Right ventricle myocardium superior (tissue), 1 donor: ENCODE results near the gene PITPNM1. TPM values are rescaled to one million over a fixed set of nuclear protein-coding genes. Genes with fewer than 3 reads are reported as not detected.
"Not testable (repeated sequence)": the region's sequence is repeated elsewhere in the genome, so short reads cannot be mapped to it uniquely, and the experiment has no call there.

Experiments
- ATAC-seq: fragments of 200-7000 bp; cut with Tn5 transposase; one replicate; pipeline ENCODE4 v1.9.1; 2020; ENCODE audit warnings: mild to moderate bottlenecking; ENCODE audit not compliant: poor library complexity
- DNase-seq: peaks from one replicate; pipeline ENCODE4 v3.0.0-alpha.2; 2020
- intact Hi-C: fragments of 100-400 bp; cut with DNase I; formaldehyde crosslinking; loops from one replicate; pipeline ENCODE4 v1.11.2; 2022
- long read RNA-seq: library from polyadenylated mRNA; unstranded; transcript quantifications from one replicate; pipeline ENCODE4 v2.0.0, GENCODE V29; 2021
- total RNA-seq: library from RNA; stranded (reverse); fragmentation: NEBNext Ultra II Directional; extraction: Animal tissue kit (Norgen Biotek cat#: 25700); gene quantifications from one replicate; pipeline ENCODE4 v1.2.1, GENCODE V29; 2021
- donor health status: DM: no; HTN: yes; CAD: no; lungs with severe emphysema.

Gene PITPNM1
- 39.0 TPM for total RNA-seq
- long read RNA-seq, full-length matches to known transcripts: 6 of 154 reads
- long read RNA-seq, partial matches to known transcripts: 123 of 154 reads
- long read RNA-seq, other reads (novel, unspliced or antisense): 25 of 154 reads

DNA sequence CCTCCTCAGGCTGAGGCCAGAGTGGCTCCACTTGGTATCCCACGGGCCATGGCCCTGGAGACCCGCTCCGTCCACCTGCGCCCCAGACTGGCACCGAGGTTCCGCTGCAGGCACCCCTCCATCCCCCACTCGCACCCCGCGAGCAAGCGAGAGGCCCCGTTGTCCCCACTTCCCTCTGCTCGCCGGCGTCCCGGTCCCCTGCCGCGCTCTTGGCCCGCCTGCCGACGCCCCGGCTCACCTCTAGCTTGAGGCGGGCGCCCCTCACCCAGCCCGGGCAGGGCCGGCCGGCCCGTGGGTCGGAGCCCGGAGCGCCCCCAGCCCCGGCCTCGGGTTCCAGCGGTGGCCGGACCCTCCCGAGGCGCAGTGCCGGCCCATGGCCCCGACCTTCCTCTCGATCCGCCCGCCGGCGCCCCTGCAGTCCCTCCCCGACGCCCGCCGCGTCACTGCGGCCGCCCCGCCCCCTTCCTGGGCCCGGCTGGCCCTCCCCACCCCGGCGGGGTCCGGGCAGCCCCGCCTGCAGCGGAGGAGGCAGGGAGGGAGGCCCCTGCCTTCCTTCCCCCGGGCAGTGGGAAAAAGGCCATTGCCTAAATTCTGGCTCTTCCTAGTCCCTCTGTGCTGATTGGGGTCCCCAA lies at the start of gene PITPNM1:
PITPNM1 (minus strand) TSS at position 414 of the 632 bp plus-strand sequence. CDS start 1,183 bp downstream, outside the sequence.
- peak; percentile 63 for ATAC-seq
- intact Hi-C loops: loop anchor here (5.0 kb wide), 2 partner anchors 38 to 113 kb away; partner anchors contain the start of genes RAD9A and TMEM134
- DNase-seq: peak; percentile 88

GRCh38 chr11:67551697-67552096 lies 46.5 kb upstream of the PITPNM1 start:
- not testable (repeated sequence) for DNase-seq, ATAC-seq

GRCh38 chr11:67551127-67551526 lies 46.0 kb upstream of the PITPNM1 start:
- intact Hi-C loops: no loop called here
- DNase-seq: no peak
- no peak for ATAC-seq

More at GRCh38 chr11:67551697-67552096, 46.5 kb upstream of the PITPNM1 start:
- intact Hi-C loops: not testable (repeated sequence)

DNA sequence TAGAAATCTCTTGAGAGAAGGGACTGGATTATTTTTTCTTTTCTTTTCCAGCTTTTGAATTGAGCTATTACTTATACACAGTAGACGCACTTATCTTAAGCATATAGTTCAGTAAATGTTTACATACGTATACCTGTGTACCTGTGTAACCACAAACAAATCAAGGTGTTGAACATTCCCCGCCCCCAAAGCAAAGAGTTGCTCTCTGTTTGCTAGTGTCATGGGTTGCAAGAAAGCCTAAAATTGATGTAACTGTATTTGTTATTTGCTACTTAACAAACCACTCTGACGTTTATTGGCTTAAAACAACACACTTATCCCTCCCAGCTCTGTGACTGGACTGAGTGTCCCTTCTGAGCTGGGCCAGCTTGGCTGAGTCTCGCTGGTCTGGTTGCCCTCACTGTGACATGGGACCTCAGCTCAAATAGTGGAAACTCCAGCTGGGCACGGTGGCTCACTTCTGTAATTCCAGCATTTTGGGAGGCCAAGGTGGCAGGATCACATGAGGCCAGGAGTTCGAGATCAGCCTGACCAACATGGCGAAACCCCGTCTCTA lies 43.5 kb upstream of the PITPNM1 start:
- DNase-seq: no peak
- intact Hi-C loops: no loop called here
- ATAC-seq: no peak

- intact Hi-C loops, DNase-seq, ATAC-seq: not testable (repeated sequence)
These were observed 42.9 kb upstream of the PITPNM1 start for GRCh38 chr11:67548112-67548511.

DNA sequence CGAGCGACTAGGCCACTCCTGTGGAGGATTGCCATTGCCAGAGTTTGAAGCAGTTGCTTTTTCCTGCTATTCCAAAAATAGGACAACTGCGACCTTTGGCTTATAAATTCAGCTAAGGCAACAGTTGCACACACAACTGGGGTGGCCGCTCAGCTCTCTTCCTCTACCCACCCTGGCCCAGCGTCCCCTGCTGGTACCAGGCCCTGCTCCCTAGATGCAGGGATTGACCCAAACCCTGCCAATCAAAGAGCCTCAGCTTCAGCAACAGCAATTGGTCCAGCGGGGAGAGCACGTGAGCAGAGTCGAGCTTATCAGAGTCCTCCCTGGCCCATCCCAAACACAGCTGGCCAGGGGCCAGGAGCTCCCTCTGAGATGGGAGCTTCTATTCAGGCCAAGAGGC lies 40.1 kb upstream of the PITPNM1 start:
- DNase-seq (peak; percentile 76), ATAC-seq (peak; percentile 87)
- intact Hi-C loops: no loop called here

GRCh38 chr11:67544616-67545242 lies 39.6 kb upstream of the PITPNM1 start:
- ATAC-seq (peak; percentile 34), DNase-seq (no peak)
- intact Hi-C loops: no loop called here

- intact Hi-C loops: no loop called here
These were observed 38.4 kb upstream of the PITPNM1 start for GRCh38 chr11:67543585-67543984.

GRCh38 chr11:67542971-67543370 lies 37.8 kb upstream of the PITPNM1 start:
- intact Hi-C loops: no loop called here
- ATAC-seq (no peak), DNase-seq (no peak)

More at GRCh38 chr11:67543585-67543984, 38.4 kb upstream of the PITPNM1 start:
- ATAC-seq (no peak), DNase-seq (no peak)

DNA sequence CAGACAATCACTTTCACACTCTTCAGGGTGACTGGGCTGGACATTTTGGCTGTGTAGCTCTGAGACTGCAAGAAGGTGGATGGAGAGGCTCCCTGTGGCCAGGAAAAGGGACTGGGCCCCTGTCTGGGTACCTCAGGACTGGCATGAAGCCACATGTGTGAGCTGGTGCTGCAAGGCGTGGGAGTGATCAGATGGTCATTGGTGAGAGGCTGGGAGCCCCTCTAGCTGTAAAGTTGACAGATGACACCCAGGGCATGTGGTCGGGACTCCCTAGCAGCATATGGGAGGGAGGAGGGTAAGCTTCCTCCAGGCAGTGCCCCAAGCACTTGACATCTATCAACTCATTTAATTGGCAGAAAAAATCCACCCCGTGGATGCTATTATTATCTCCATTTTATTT lies 37.0 kb upstream of the PITPNM1 start:
- DNase-seq (no peak), ATAC-seq (no peak)
- intact Hi-C loops: no loop called here

DNA sequence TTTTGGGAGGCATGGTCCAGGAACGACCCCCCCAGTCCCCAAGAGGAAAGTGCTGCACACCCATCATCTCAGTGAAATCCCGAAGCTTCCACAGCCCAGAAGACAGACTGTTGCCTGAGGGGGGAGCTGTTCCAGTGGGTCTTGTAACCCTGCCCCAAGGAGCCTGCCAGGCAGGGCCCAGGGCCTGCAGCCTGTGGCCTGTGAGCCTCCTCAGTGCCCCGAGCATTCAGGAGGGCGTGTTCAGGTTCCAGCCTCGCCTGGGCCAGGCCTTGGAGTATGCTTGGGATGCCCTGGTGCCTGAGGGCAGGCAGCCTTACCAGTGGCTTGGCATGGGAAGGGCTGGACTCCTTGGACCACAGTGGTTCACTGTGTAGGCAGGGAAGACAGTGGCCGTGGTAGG lies 36.0 kb upstream of the PITPNM1 start:
- intact Hi-C loops: no loop called here
- ATAC-seq: no peak
- DNase-seq: no peak

DNA sequence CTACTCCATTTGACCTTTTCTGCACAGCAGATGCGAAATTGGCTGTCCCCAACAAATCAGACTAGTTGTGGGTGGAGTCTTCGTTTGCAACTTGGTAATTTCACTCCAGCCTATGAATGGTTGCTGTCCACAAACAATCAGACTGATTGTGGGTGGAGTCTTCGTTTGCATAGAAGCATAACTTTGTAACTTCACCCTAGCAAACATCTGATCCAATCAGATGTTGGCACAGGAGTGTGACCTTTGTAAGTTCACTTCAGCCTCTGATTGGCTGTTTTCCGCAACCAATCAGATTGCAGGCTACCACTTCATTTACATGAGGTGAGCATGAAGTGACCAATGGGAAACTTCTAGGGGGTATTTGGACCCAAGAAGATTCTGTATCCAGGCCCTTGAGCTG lies 34.4 kb upstream of the PITPNM1 start:
- intact Hi-C loops: no loop called here
- DNase-seq: no peak
- no peak for ATAC-seq

DNA sequence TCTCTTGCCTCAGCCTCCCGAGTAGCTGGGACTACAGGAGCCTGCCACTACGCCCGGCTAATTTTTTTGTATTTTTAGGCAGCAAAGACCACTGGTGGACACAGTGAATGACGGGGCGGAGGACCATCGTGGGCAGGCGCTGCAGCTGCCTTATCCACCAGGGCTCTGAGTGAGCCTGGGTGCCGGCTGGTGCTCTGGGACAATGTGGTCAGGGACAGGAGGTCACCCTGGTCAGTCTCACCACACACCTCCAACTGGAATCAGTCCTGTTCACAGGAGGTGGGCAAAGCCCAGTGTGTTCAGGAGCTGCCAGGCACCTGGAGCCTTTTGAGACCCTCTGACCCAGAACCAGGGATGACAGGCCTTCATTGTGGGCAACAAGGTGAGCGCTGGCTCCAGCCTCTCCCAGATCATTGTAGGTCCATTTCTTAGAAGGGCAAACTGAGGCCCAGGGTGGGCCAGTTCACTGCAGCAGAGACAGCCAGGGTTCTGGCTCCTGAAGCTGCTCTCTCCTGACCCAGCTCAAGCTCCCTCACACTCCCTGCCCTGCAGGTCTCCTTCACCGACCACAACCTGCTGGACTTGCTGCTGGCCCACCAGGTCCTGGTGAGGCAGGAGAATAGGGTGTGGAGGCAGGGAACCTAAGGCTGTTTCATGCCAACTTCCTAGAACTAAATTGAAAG lies 33.8 kb upstream of the PITPNM1 start:
- no peak for DNase-seq
- no peak for ATAC-seq
- intact Hi-C loops: no loop called here

GRCh38 chr11:67538306-67538705 lies 33.1 kb upstream of the PITPNM1 start:
- intact Hi-C loops: no loop called here
- peak; percentile 34 for ATAC-seq

DNA sequence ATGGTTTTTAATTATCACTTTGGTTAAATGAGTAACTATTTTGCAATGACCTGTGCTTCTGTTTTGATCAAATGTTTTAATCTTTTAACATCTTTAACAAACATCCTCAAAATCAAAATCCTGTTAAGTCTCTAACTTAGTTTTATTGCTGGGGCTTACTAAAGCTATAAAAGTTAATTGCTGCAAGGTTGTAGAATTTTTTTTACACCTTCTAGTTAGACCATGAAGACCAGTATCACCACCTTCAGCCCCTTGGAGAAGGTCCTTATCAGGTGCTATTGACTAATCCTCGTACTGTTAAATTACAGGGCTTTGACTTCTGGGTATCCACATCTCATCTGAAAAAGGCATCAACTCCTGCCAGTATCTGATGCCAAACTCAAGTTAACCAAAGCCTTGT lies 30.4 kb upstream of the PITPNM1 start:
- intact Hi-C loops: no loop called here
- ATAC-seq (no peak), DNase-seq (no peak)

More at GRCh38 chr11:67538306-67538705, 33.1 kb upstream of the PITPNM1 start:
- no peak for DNase-seq

DNA sequence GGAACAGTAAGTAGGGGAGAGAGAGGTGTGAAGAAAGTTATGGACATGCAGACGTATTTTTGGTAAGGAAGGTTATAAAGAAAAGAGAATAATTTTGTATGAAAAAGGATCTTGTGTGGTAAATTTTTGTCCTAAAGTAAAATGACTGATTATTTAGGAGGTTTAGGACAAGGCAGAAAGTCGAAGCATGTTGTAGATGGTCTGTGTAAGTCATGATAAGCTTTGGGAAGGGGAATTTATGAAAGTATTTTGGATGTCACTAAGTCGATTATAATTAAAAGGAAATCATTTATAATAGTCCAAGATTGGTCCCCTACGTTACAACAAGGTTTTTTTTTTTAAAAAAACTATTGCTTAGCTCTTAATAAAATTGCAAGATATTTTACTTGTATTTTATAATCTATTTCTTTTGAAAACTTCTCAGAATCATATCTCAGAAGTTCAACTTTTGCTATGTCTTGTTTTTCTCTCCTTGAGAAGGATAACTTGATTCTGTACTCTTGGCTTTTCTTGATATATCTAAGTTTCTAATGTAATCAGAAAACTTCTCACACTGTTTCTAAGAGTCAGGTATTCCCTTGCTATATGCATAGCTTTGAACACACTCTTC lies 29.0 kb upstream of the PITPNM1 start:
- ATAC-seq: no peak
- intact Hi-C loops: no loop called here
- DNase-seq: no peak

GRCh38 chr11:67532889-67533288 lies 27.7 kb upstream of the PITPNM1 start:
- ATAC-seq: no peak
- no peak for DNase-seq
- intact Hi-C loops: no loop called here

- ATAC-seq: no peak
- intact Hi-C loops: no loop called here
These were observed 25.1 kb upstream of the PITPNM1 start for GRCh38 chr11:67530282-67530592.

DNA sequence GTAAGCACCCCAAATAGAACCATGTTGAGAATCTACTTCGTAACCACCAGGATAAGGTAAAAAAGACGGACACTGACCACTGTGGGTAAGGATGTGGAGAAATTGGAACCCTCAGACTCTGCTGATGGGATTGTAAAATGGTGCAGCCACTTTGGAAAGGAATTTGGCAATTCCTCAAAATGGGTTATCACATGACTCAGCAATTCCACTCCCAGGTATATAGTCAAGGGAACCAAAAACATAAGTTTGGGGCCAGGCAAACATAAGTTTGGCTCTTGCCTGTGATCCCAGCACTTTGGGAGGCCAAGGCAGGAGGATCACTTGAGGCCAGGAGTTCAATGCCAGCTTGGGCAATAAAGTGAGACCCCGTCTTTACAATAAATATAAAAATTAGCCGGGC lies 23.2 kb upstream of the PITPNM1 start:
- DNase-seq (no peak), ATAC-seq (no peak)
- intact Hi-C loops: no loop called here

More at GRCh38 chr11:67530282-67530592, 25.1 kb upstream of the PITPNM1 start:
- DNase-seq: no peak
